Spleen (tissue), 11 donors: ENCODE results near the gene RAB13. TPM values are rescaled to one million over a fixed set of nuclear protein-coding genes. Genes with fewer than 3 reads are reported as not detected.

Source experiments
- DNase-seq: peaks from one replicate; pipeline ENCODE4 v3.0.0-alpha.2; 2020
- H3K27ac ChIP-seq, 8 donors: fragments of 200-600 bp; sonication (generic) in 7 of 8; 1 replicate in 4 of 8; 2 replicates in 4 of 8; pipeline versions ENCODE4 v1.5.0 to v1.8.0; 2016 to 2021; ENCODE audit warnings: inconsistent platforms in 4 of 8, mild to moderate bottlenecking in 4 of 8, moderate library complexity in 1 of 8
- H3K27me3 ChIP-seq, 7 donors: fragments of 200-600 bp; sonication (generic) in 6 of 7; replicated peaks in 1 of 7; 1 replicate in 4 of 7; 2 replicates in 3 of 7; pipeline versions ENCODE4 v1.5.0 to v1.8.0; 2016 to 2021; ENCODE audit warnings: inconsistent platforms in 3 of 7, mild to moderate bottlenecking in 1 of 7
- H3K36me3 ChIP-seq, 6 donors: fragments of 200-600 bp; sonication (generic) in 5 of 6; 1 replicate in 4 of 6; 2 replicates in 2 of 6; pipeline versions ENCODE4 v1.5.0 to v1.8.0; 2016 to 2021; ENCODE audit warnings: inconsistent platforms in 2 of 6
- H3K4me1 ChIP-seq, 6 donors: fragments of 200-600 bp; sonication (generic) in 5 of 6; 1 replicate in 3 of 6; 2 replicates in 3 of 6; pipeline versions ENCODE4 v1.5.0 to v1.8.0; 2016 to 2021; ENCODE audit warnings: inconsistent platforms in 3 of 6
- H3K4me3 ChIP-seq, 8 donors: fragments of 200-600 bp; sonication (generic) in 7 of 8; 1 replicate in 4 of 8; 2 replicates in 4 of 8; pipeline versions ENCODE4 v1.5.0 to v1.8.0; 2016 to 2021; ENCODE audit warnings: inconsistent platforms in 4 of 8, mild to moderate bottlenecking in 4 of 8, moderate library complexity in 2 of 8
- H3K9me3 ChIP-seq, 8 donors: fragments of 200-600 bp; sonication (generic) in 7 of 8; 1 replicate in 4 of 8; 2 replicates in 4 of 8; pipeline versions ENCODE4 v1.5.0 to v1.8.0; 2016 to 2021; ENCODE audit warnings: inconsistent platforms in 4 of 8
- POLR2A ChIP-seq, 3 donors: fragments of 450-650 bp; IDR thresholded peaks; one replicate each; pipeline ENCODE4 v1.5.1; 2017; ENCODE audit warnings: antibody characterized with exemption in 3 of 3, mild to moderate bottlenecking in 1 of 3
- POLR2AphosphoS5 ChIP-seq, 3 donors: sonication (generic); formaldehyde crosslinking; IDR thresholded peaks; one replicate each; pipeline ENCODE4 v1.5.1; 2017; ENCODE audit warnings: antibody characterized with exemption in 3 of 3
- WGBS, 5 donors: extraction: QIAGEN DNeasy Blood & Tissue Kit in 3 of 5; methylation state at CpG; one replicate each; pipeline versions ENCODE4 v1.1.5 to v1.1.7; 2013 to 2018; 5-methylcytosine and 5-hydroxymethylcytosine counted together
- intact Hi-C: fragments of 100-400 bp; cut with DNase I; formaldehyde crosslinking; loops from one replicate; pipeline ENCODE4 v1.15.0; 2023; ENCODE audit warnings: low total_unique reads
- polyA plus RNA-seq, 3 donors: library from polyadenylated mRNA; stranded (reverse); fragments of 200-250 nt; gene quantifications; one replicate each; pipeline ENCODE4 v1.2.1, GENCODE V29; 2013
- total RNA-seq, 7 donors: library from RNA; depleted of rRNA in 3 of 7; stranded (reverse); fragments of >200 nt in 3 of 7; fragmentation: NEBNext Ultra II Directional in 4 of 7; extraction: Animal tissue kit (Norgen Biotek cat#: 25700) in 4 of 7; gene quantifications; one replicate each; pipeline versions ENCODE4 v1.1.0 to v1.2.1, GENCODE V29; 2016 to 2021
- TF ChIP-seq, protein P1 (sequence below), 11 experiments: fragments of 200-600 bp in 7 of 11; fragments of 450-650 bp in 4 of 11; sonication (generic) in 4 of 11; IDR thresholded peaks in 8 of 11; conservative IDR thresholded peaks in 3 of 11; 1 replicate in 7 of 11; 2 replicates in 4 of 11; pipeline versions ENCODE4 v1.4.0 to v1.8.0; 2016 to 2021; ENCODE audit warnings: antibody characterized with exemption in 11 of 11, inconsistent platforms in 4 of 11, mild to moderate bottlenecking in 1 of 11
- donor health status: healthy with polysubstance abuse.
- donor health status: DM: no; HTN: no; CAD: no; lungs with moderate emphysema.
- donor health status: DM: no; HTN: no; CAD: no.
- donor health status: Bipolar disorder and iron deficiency.
- donor health status: healthy.
- donor health status: DM: no; HTN: no; CAD: no.
- donor health status: DM: yes; HTN: yes; CAD: no.

The RAB13 gene
- total and polyA plus RNA-seq, 10 donors = 31.8 to 115 (median 74.9) TPM

DNA sequence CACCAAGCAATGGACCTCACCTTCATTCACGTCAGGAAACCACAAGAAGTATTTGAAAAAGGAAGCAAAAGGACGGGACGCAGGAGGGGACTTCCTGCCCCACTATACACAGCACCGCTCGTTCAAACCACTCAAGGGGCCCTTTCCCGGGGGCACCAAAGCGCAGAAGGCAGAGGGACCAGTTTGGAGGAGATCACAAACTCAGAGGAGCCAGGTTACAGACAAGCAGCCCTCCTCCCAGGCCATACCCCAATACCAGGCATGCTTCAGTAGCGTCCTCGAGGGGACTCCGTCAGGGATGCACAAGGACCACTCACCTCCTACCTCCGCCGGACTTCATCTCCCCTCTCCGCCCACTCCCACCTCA, 28.4 kb downstream of the RAB13 start:
- Histone ChIP-seq H3K4me1 (peaks cover 42 to 92% (median 69%) of the 10 kb centered on the region in 6 donors), H3K27ac (peak overlapping the region; percentile 85 to 99 (median 97)), H3K4me3 (peak overlapping the region; percentile 84 to 97 (median 92)), H3K27me3 (no peaks in the 10 kb centered on the region), H3K9me3 (no peaks in the 10 kb centered on the region), H3K36me3 (peaks cover 0 to 57% (median 36%) of the 10 kb centered on the region in 6 donors)
- DNase-seq = no peak
- 0% methylated on average over 13 of the region's 13 CpGs for WGBS, 5 donors
- intact Hi-C loops = no loop called here
- TF ChIP-seq POLR2AphosphoS5 (IDR thresholded peaks at IDR 0.05) (peak in 1 of 3 donors; percentile 46), POLR2A (IDR thresholded peaks at IDR 0.05) (peak in 1 of 3 donors; percentile 18)
- TF ChIP-seq, protein P1, sequence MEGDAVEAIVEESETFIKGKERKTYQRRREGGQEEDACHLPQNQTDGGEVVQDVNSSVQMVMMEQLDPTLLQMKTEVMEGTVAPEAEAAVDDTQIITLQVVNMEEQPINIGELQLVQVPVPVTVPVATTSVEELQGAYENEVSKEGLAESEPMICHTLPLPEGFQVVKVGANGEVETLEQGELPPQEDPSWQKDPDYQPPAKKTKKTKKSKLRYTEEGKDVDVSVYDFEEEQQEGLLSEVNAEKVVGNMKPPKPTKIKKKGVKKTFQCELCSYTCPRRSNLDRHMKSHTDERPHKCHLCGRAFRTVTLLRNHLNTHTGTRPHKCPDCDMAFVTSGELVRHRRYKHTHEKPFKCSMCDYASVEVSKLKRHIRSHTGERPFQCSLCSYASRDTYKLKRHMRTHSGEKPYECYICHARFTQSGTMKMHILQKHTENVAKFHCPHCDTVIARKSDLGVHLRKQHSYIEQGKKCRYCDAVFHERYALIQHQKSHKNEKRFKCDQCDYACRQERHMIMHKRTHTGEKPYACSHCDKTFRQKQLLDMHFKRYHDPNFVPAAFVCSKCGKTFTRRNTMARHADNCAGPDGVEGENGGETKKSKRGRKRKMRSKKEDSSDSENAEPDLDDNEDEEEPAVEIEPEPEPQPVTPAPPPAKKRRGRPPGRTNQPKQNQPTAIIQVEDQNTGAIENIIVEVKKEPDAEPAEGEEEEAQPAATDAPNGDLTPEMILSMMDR (IDR thresholded peaks at IDR 0.05 in 8 of 11, conservative IDR thresholded peaks at IDR 0.05 in 3 of 11) = no peak

DNA sequence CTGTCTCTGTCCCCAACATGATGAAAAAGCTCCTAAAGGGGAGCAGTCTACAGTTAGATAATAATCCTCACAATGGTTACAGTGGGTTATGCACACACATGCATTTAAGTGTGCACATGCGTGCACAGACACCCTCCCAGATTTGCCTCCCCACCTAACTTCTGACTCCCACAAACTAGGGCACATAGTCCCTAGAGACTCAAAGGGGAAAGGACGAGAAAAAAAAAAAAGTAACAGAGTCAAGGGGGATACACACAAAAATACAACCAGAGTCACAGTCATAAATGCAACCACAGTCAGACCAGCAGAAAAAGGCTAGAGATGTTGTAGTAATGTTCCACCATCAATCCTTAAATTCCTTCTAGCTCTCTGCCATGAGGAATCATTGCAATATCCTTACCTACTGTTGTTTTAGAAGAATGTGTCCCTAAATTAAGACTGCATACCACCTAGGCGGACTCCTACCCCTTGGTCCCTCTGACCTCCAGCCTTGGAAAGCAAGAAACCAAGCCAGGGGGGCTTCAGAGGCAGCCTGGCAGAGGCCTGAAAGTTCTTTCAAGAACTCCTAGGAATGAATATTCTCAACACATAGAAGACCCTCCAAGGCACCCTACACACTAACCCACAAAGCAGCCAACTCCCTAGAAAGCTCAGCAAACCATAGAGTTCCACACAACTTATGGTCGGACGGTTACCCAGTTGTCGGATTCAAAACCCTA, 29.0 kb downstream of the RAB13 start:
- no peak for TF ChIP-seq POLR2AphosphoS5 (IDR thresholded peaks at IDR 0.05)
- TF ChIP-seq, protein P1 (IDR thresholded peaks at IDR 0.05 in 8 of 11, conservative IDR thresholded peaks at IDR 0.05 in 3 of 11) = no peak
- no peak for TF ChIP-seq POLR2A (IDR thresholded peaks at IDR 0.05)
- intact Hi-C loops = no loop called here
- 20 to 26% (median 21%) methylated on average over 6 of the region's 6 CpGs for WGBS, 5 donors
- Histone ChIP-seq H3K4me3 (peak overlapping the region; percentile 84 to 97 (median 92)), H3K27ac (peak overlapping the region; percentile 85 to 99 (median 97)), H3K36me3 (peaks cover 0 to 62% (median 41%) of the 10 kb centered on the region in 6 donors), H3K27me3 (no peaks in the 10 kb centered on the region), H3K4me1 (peaks cover 37 to 86% (median 63%) of the 10 kb centered on the region in 6 donors), H3K9me3 (no peaks in the 10 kb centered on the region)
- peak; percentile 70 for DNase-seq

DNA sequence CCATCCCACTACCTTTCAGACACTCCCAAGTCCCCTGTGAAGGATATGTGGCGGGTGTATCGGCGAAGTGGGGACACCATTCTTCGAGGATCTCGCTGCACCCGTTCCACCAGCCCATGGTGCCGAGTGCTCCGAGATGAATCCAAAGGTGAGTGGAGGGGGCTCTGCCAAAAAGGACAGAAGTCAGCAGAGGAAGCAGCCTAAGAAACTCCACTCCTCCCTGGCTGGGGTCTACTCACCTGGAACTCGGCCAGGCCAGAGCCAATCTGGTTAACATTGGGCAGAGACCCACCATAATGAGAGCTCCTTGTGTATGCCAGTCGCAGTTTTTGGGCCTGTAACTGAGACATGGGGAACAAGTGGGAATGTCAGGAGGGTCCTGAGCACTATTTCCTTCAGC, 31.3 kb downstream of the RAB13 start:
- TF ChIP-seq, protein P1 (IDR thresholded peaks at IDR 0.05 in 8 of 11, conservative IDR thresholded peaks at IDR 0.05 in 3 of 11) = no peak
- no peak for TF ChIP-seq POLR2AphosphoS5 (IDR thresholded peaks at IDR 0.05)
- no peak for TF ChIP-seq POLR2A (IDR thresholded peaks at IDR 0.05)
- no peak for DNase-seq
- Histone ChIP-seq H3K36me3 (peaks cover 0 to 62% (median 51%) of the 10 kb centered on the region in 6 donors), H3K4me3 (no peak overlapping the region), H3K4me1 (peaks cover 33 to 74% (median 48%) of the 10 kb centered on the region in 6 donors), H3K27ac (peak overlapping the region in 1 of 8 donors; percentile 16), H3K27me3 (no peaks in the 10 kb centered on the region), H3K9me3 (no peaks in the 10 kb centered on the region)
- intact Hi-C loops = no loop called here
- WGBS, 5 donors = 91 to 98% (median 94%) methylated on average over 10 of the region's 10 CpGs

DNA sequence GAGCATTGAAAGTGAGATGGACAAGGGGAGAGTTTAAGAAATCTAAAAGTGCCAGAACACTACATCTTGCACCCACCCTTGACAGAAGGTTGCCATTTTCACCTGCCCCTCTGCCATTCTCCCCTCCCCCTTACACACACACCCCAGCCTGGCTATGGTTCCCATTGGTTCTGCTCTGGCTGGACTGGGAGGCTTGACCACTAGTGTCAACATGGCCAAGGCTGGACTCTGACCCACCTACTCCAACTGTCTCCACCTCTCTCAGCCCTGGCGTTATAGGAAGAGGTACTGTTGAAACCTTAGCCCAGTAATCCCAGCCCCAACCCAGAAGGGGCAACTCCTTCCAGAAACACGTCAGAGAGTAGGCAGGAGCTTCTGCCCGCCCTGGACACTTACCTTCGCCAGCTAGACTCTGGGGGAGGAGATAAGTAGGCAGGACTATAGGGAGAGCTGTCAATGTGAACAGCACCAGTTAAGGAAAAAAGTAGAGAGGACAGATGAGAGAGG, 32.2 kb downstream of the RAB13 start:
- H3K27me3 ChIP-seq = no peaks in the 10 kb centered on the region
- no peak overlapping the region for H3K4me3 ChIP-seq
- H3K9me3 ChIP-seq = no peaks in the 10 kb centered on the region
- TF ChIP-seq, protein P1 (IDR thresholded peaks at IDR 0.05 in 8 of 11, conservative IDR thresholded peaks at IDR 0.05 in 3 of 11) = no peak
- TF ChIP-seq POLR2A (IDR thresholded peaks at IDR 0.05) (no peak), POLR2AphosphoS5 (IDR thresholded peaks at IDR 0.05) (no peak)
- peaks cover 0 to 63% (median 54%) of the 10 kb centered on the region in 6 donors for H3K36me3 ChIP-seq
- DNase-seq = no peak
- H3K4me1 ChIP-seq = peaks cover 28 to 74% (median 39%) of the 10 kb centered on the region in 6 donors
- intact Hi-C loops = no loop called here
- no peak overlapping the region for H3K27ac ChIP-seq
- WGBS, 5 donors = 84 to 92% (median 87%) methylated on average over 4 of the region's 4 CpGs
